CD4-positive, alpha-beta T cell treated with Interleukin-17A for 4 hours (primary cell): ENCODE results near the gene MT1F.
"Not testable (repeated sequence)": the region's sequence is repeated elsewhere in the genome, so short reads cannot be mapped to it uniquely, and the experiment has no call there.

Experiments used
- DNase-seq: peaks from one replicate; pipeline ENCODE4 v3.0.0-alpha.2; 2020; ENCODE audit warnings: mixed read lengths

MT1F gene

DNA sequence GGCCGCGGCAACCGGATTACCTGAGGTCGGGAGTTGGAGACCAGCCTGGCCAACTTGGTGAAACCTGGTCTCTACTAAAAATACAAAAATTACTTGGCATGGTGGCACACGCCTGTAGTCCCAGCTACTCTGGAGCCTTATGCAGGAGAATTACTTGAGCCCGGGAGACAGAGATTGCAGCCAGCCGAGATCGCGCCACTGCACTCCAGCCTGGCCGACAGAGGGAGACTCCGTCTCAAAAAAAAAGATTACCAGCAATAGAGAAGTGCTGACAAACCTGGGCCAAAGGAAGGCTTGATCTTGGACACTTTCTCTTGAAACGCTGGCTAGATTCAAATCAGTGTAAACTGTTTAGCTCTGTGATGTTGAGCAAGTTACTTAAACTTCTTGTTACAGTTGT is 16.2 kb downstream of the MT1F start:
- DNase-seq, result peak; percentile 35

- not testable (repeated sequence) for DNase-seq
Observed at GRCh38 chr16:56674570-56674969, 16.8 kb downstream of the MT1F start.

DNA sequence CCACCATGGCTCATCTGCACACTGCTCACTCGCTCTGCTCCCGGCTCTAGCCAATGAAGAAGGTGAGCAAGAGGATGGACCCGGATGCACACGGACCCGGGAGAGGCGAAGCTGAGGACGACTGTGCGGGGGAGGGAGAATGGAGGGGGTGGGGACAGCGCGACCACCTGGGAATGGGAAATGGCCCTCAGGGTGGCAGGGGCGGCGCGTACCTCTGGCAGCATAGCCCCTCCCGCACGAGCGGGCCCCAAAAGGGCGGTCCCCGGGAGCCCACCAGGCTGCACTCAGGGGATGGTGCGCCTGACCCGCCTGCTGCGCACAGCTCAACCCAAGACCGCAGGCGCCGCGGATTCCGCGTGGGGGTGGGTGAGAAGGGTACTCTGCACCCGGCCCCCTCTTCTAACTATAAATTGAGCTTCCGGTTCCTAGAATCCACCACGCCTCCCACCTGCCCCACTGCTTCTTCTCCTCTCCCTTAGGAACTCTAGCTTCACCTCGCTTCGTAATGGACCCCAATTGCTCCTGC is 18.0 kb downstream of the MT1F start:
- DNase-seq, result peak; percentile 53

GRCh38 chr16:56677474-56677873 is 19.7 kb downstream of the MT1F start:
- DNase-seq, result no peak

- no peak for DNase-seq
Observed at GRCh38 chr16:56679078-56679730, 21.4 kb downstream of the MT1F start.

GRCh38 chr16:56679818-56680217 is 22.1 kb downstream of the MT1F start:
- DNase-seq, result peak; percentile 14

DNA sequence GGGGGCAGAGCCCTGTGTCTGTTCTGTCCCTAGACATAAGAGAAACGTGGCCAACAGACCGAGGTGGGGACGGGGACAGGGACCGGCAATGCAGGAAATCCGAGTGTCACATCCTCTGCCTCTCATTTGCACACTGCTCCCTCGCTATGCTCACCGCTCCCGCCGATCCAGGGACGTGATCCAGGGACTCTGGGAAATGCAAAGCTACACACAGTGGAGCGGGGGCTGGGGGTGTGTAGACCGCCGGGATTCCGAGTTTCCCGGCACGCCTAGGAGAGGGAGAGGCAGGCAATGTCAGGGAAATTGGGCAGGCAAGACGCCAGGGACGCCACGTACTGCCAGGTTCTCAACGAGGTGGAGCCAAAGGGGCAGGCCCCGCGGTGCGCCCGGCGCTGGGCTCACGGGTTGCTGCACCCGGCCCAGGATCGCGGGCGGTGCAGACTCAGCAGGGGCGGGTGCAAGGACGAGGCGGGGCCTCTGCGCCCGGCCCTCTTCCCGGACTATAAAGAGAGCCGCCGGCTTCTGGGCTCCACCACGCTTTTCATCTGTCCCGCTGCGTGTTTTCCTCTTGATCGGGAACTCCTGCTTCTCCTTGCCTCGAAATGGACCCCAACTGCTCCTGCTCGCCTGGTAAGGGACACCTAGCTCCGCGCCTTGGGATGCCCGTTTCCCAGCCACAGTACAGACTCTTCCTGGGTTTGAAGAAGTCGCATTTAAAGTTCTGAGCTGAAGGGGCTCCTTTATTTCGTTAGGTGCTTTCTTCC is 24.4 kb downstream of the MT1F start, which contains the start of gene MT1X:
Gene MT1X (plus strand): TSS at position 532 of the 764 bp plus-strand sequence. CDS start 71 bp downstream, at position 603.
- DNase-seq, result peak; percentile 91

- DNase-seq, result no peak
Observed at GRCh38 chr16:56682703-56683397, 25.1 kb downstream of the MT1F start.

- no peak for DNase-seq
Observed at GRCh38 chr16:56683424-56684172, 25.8 kb downstream of the MT1F start.

GRCh38 chr16:56684256-56684925 is 26.6 kb downstream of the MT1F start:
- DNase-seq, result no peak

- no peak for DNase-seq
Observed at GRCh38 chr16:56684926-56685590, 27.3 kb downstream of the MT1F start.

DNA sequence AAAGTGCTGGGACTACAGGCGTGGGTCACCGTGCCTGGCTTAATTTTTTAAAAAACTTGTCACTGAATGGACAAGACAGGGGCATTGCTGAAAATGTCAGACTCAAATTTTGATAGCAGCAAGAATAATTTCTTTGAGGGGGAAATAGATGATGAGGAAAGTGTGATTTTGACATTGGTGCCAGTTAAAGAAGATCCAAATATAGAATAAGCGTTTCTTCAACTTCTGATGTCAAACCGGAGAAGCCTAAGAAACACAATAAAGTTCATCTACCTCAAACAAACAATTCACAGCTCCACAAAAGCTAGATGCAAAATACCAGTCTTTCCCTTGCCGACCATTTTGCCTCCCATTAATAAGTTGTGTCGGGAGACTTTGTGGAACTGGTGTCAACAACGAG is 29.0 kb downstream of the MT1F start:
- DNase-seq, result no peak

- DNase-seq, result no peak
Observed at GRCh38 chr16:56688762-56689161, 31.0 kb downstream of the MT1F start.

GRCh38 chr16:56689171-56689570 is 31.4 kb downstream of the MT1F start:
- DNase-seq, result no peak

DNA sequence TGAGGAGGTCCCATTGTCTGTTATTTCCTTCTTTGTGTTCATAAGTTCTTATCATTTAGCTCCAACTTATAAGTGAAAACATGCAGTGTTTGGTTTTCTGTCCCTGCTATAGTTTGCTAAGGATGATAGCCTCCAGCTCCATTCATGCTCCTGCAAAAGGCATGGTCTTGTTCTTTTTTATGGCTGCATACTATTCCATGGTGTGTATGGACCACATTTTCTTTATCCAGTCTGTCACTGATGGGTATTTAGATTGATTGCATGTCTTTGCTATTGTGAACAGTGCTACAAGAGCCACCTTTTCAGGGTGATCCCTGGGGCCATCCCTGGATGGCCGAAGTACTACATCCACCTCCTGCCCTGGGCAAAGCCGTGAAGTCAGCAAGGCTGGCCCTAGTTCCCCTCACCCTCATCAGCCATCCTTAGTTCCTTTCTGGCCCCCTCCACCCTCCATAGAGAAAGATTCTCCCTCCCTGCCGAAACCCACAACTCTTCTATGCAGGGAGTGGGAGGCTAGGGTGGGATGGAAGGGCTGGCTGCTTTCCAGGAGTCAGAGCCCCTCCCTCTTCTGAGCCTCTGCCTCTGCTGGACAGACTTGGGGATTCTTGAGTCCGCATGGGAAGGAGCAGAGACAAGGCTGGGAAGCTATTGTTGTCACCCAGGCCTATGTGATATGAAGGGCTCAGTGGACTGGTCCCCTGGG is 32.8 kb downstream of the MT1F start:
- no peak for DNase-seq

- DNase-seq, result no peak
Observed at GRCh38 chr16:56691885-56692284, 34.1 kb downstream of the MT1F start.

GRCh38 chr16:56695246-56695645 is 37.5 kb downstream of the MT1F start:
- no peak for DNase-seq

DNA sequence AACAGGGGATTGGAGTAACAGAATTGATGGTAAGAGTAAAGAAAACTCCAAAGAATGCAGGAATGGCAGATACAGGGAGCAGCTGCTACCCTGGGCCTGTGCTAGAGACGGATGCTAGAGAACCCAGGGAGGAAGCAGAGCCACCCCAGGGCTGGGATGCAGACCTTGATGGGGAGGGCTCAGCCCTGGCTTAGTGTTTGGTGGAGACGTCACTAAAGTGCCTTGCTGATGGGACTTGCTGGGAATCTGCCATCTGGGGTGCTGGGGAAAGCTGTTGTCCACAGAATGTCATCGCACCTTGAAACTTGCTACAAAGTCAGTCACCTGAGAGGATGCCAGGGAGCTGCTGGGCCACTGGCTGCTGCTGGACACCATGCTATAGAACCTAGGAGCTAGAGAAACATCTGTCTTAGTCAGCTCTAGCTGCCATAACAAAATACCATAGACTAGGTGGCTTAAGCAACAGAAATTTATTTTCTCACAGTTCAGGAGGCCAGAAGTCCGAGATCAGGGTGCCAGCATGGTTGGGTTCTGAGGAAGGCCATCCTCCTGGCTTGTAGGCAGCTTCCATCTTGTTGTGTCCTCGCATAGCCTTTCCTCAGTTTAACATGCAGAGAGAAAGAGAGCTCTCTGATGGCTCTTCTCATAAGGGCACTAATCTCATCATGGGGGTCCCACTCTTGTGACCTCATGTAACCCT is 39.8 kb downstream of the MT1F start:
- no peak for DNase-seq

- no peak for DNase-seq
Observed at GRCh38 chr16:56700195-56700594, 42.4 kb downstream of the MT1F start.

- DNase-seq, result no peak
Observed at GRCh38 chr16:56700631-56701030, 42.9 kb downstream of the MT1F start.
